Measurements from ENCODE around the gene HIKESHI. TPM values are rescaled to one million over a fixed set of nuclear protein-coding genes. Genes with fewer than 3 reads are reported as not detected.

The HIKESHI gene
- total and polyA plus RNA-seq, 10 donors: 22.5 to 44.9 (median 25.8) TPM

GRCh38 chr11:86383041-86383955, 81.3 kb downstream of the HIKESHI start:
- Histone ChIP-seq H3K27me3 (replicated peaks in 1 of 7) (no peaks in the 10 kb centered on the region), H3K4me3 (no peak overlapping the region), H3K4me1 (no peaks in the 10 kb centered on the region), H3K36me3 (no peaks in the 10 kb centered on the region), H3K9me3 (peaks cover 0 to 5% (median 0%) of the 10 kb centered on the region in 8 donors), H3K27ac (no peak overlapping the region)
- WGBS, 5 donors: 84 to 94% (median 89%) methylated on average over 5 of the region's 5 CpGs
- intact Hi-C loops (cut with DNase I; ENCODE audit: low total_unique reads): no loop called here
- DNase-seq: no peak
- TF ChIP-seq CTCF (IDR thresholded peaks at IDR 0.05 in 8 of 11, conservative IDR thresholded peaks at IDR 0.05 in 3 of 11): no peak
- TF ChIP-seq POLR2A (IDR thresholded peaks at IDR 0.05): no peak
- TF ChIP-seq POLR2AphosphoS5 (IDR thresholded peaks at IDR 0.05): no peak

DNA sequence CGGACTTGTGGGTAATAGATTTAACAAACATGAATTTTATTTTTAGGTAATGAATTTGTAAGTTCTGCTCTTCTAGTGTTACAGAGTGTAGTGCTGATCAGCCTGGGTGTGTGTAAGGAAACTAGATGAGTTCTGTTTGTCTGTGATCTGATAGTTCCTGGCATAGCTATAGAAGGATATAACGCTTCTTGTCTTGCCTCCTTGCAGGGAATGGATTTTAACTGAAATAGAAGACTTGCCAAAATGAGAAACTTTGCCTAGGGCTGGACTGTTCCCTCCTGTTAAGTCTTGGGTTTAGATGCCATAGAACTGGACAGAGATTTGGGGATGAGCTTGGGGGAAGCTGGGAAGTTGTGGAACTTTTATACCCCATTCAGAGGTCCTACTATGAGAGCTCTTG, 84.2 kb downstream of the HIKESHI start:
- no peaks in the 10 kb centered on the region for H3K27me3 ChIP-seq (replicated peaks in 1 of 7)
- H3K9me3 ChIP-seq: no peaks in the 10 kb centered on the region
- TF ChIP-seq POLR2A (IDR thresholded peaks at IDR 0.05) (no peak), CTCF (IDR thresholded peaks at IDR 0.05 in 8 of 11, conservative IDR thresholded peaks at IDR 0.05 in 3 of 11) (no peak), POLR2AphosphoS5 (IDR thresholded peaks at IDR 0.05) (no peak)
- no peaks in the 10 kb centered on the region for H3K36me3 ChIP-seq
- no peak overlapping the region for H3K27ac ChIP-seq
- no peak overlapping the region for H3K4me3 ChIP-seq
- no peaks in the 10 kb centered on the region for H3K4me1 ChIP-seq
- intact Hi-C loops (cut with DNase I; ENCODE audit: low total_unique reads): no loop called here
- DNase-seq: no peak
- 95 to 99% (median 95%) methylated on average over 2 of the region's 2 CpGs for WGBS, 5 donors

DNA sequence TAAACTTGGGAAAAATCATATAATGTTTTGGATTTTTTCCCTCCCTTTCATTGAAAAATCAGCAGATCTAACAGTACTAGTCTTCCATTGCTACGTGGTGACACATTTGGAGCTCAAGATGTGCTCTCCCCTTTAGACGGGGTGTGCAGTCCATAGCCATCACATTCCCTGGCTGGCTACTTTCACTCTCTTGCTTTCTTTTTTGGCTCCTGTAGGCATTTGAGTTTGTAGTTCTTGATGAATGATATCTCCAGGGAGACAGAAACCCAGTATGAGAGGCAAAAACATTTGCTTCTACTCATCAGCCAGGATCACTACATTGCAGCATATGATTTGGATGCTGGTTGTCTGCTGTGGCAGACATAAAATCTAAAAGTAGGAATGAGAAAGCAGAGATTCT, 84.7 kb downstream of the HIKESHI start:
- Histone ChIP-seq H3K9me3 (no peaks in the 10 kb centered on the region), H3K4me1 (no peaks in the 10 kb centered on the region), H3K36me3 (no peaks in the 10 kb centered on the region), H3K27me3 (replicated peaks in 1 of 7) (no peaks in the 10 kb centered on the region), H3K4me3 (no peak overlapping the region), H3K27ac (no peak overlapping the region)
- WGBS, 5 donors: 87 to 97% (median 91%) methylated on average over 2 of the region's 2 CpGs
- DNase-seq: no peak
- TF ChIP-seq POLR2AphosphoS5 (IDR thresholded peaks at IDR 0.05) (no peak), CTCF (IDR thresholded peaks at IDR 0.05 in 8 of 11, conservative IDR thresholded peaks at IDR 0.05 in 3 of 11) (no peak), POLR2A (IDR thresholded peaks at IDR 0.05) (no peak)
- intact Hi-C loops (cut with DNase I; ENCODE audit: low total_unique reads): no loop called here

GRCh38 chr11:86388198-86388597, 86.2 kb downstream of the HIKESHI start:
- no peaks in the 10 kb centered on the region for H3K9me3 ChIP-seq
- no peak overlapping the region for H3K4me3 ChIP-seq
- no peak overlapping the region for H3K27ac ChIP-seq
- no peak for DNase-seq
- no peaks in the 10 kb centered on the region for H3K4me1 ChIP-seq
- TF ChIP-seq POLR2A (IDR thresholded peaks at IDR 0.05): no peak
- TF ChIP-seq CTCF (IDR thresholded peaks at IDR 0.05 in 8 of 11, conservative IDR thresholded peaks at IDR 0.05 in 3 of 11): no peak
- TF ChIP-seq POLR2AphosphoS5 (IDR thresholded peaks at IDR 0.05): no peak
- no peaks in the 10 kb centered on the region for H3K36me3 ChIP-seq
- intact Hi-C loops (cut with DNase I; ENCODE audit: low total_unique reads): no loop called here
- H3K27me3 ChIP-seq (replicated peaks in 1 of 7): no peaks in the 10 kb centered on the region
- WGBS, 5 donors: 67 to 79% (median 72%) methylated on average over 4 of the region's 4 CpGs
